Neural crest cell (in vitro differentiated cells): ENCODE data around the gene COG2. TPM values are rescaled to one million over a fixed set of nuclear protein-coding genes. Genes with fewer than 3 reads are reported as not detected.

Source experiments
- DNase-seq: peaks from one replicate; pipeline ENCODE4 v3.0.0; 2021; ENCODE audit warnings: low read depth, mixed read lengths, low spot score
- H3K27ac Mint-ChIP-seq: one replicate; pipeline ENCODE4 v1.8.0; 2021; ENCODE audit warnings: mild to moderate bottlenecking, mixed read lengths; ENCODE audit not compliant: unreplicated experiment
- H3K27me3 Mint-ChIP-seq: 2 replicates; pipeline ENCODE4 v1.8.0; 2021; ENCODE audit warnings: low read depth, mild to moderate bottlenecking, mixed read lengths
- H3K36me3 Mint-ChIP-seq: 2 replicates; pipeline ENCODE4 v1.8.0; 2021; ENCODE audit warnings: low read depth, mild to moderate bottlenecking, mixed read lengths
- H3K4me1 Mint-ChIP-seq: 2 replicates; pipeline ENCODE4 v1.8.0; 2021; ENCODE audit warnings: mixed read lengths
- H3K4me3 Mint-ChIP-seq: one replicate; pipeline ENCODE4 v1.8.0; 2021; ENCODE audit warnings: mild to moderate bottlenecking, mixed read lengths
- H3K9me3 Mint-ChIP-seq: 2 replicates; pipeline ENCODE4 v1.8.0; 2021; ENCODE audit warnings: mixed read lengths
- total RNA-seq: library from RNA; stranded (reverse); gene quantifications from 2 replicates; pipeline ENCODE4 v1.2.1, GENCODE V29; 2021
- TF ChIP-seq, protein P1 (sequence below): fragments of 200-600 bp; sonication (generic); conservative IDR thresholded peaks from 2 replicates; pipeline ENCODE4 v1.5.0; 2021; ENCODE audit warnings: antibody characterized with exemption, mild to moderate bottlenecking

COG2 gene
- total RNA-seq, 1 donor from 2014 or later = 38.2 TPM

DNA sequence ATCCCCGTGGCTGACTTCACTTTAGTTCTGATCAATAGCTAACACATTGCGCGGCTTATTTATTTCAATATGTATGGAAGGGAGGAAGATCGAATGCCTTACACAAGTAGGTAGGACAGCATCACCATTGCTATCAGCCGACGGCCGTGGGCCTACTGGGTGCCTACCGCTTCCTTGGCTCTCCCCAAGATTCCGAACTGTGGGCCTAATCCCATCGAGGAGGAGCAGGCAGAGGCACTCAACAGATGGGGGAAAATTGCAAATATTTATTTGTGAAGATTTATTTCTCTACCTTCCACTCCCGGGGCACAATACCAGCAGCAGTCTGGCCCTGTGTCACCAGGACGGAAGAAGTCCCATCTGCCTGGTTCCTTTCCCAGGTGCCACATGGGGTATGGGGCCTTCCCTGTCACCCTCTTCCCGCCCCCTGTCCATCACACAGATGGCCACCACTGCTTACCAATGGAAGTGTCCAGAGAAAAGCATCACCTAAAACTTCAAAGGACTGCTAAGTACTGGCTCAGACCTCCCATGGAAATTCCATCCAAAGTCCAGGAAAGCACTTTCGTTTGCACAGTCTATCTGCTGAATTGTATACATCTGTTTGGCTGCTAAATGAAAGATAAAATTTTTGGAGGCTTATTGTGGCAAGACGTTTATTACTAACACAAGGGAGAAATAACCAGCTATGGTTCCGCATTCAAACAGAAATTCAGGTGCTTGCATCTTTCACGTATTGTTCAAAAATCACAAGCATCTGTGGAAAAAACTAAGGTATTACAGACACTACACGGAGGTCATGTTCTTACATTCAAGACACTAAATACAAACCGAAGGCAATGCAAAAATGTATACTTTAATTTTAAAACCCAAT lies 59.9 kb downstream of the COG2 start:
- TF ChIP-seq, protein P1, sequence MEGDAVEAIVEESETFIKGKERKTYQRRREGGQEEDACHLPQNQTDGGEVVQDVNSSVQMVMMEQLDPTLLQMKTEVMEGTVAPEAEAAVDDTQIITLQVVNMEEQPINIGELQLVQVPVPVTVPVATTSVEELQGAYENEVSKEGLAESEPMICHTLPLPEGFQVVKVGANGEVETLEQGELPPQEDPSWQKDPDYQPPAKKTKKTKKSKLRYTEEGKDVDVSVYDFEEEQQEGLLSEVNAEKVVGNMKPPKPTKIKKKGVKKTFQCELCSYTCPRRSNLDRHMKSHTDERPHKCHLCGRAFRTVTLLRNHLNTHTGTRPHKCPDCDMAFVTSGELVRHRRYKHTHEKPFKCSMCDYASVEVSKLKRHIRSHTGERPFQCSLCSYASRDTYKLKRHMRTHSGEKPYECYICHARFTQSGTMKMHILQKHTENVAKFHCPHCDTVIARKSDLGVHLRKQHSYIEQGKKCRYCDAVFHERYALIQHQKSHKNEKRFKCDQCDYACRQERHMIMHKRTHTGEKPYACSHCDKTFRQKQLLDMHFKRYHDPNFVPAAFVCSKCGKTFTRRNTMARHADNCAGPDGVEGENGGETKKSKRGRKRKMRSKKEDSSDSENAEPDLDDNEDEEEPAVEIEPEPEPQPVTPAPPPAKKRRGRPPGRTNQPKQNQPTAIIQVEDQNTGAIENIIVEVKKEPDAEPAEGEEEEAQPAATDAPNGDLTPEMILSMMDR = no peak
- Mint-ChIP-seq H3K4me1 (peaks cover 13% of the 10 kb centered on the region), H3K27ac (no peak overlapping the region), H3K36me3 (no peaks in the 10 kb centered on the region), H3K27me3 (no peaks in the 10 kb centered on the region), H3K9me3 (no peaks in the 10 kb centered on the region), H3K4me3 (no peak overlapping the region)
- DNase-seq = no peak

DNA sequence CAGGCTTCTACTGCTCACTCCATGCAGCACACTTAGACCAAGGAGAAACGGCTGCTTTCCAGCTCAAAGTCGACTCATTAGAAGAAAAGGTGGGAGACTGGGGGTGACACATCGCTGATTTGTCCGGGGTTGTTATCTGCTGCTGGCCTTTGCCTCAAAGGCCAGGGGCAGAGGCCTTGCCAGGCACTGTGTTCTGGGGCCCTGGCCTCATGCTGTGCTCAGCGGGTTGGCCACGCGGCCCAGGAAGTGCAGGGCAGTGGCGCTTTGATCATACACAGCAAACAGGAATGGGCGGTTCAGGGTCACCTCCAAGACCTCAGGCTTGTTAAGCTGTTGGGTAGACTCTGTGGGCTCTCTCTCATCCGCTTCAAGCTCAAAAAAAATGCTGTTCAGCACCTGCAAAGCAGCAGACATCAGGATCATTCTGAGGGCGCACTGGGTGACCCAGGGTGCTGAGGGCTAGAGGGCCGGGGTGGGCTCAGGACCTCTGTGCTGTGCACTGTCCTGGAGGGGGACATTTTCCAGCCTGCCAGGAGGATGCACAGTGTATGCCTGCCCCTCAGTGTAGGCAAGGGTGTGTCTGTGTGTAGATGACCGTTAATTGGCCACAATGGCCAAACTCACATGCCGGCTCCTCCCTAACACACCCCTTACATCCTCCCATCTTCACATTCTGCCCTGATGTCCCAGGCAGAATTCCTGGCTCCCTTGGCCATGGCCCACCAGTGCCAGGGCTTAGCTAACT lies 60.8 kb downstream of the COG2 start:
- Mint-ChIP-seq H3K9me3 (no peaks in the 10 kb centered on the region), H3K4me1 (peaks cover 13% of the 10 kb centered on the region), H3K4me3 (no peak overlapping the region), H3K27me3 (no peaks in the 10 kb centered on the region), H3K36me3 (no peaks in the 10 kb centered on the region), H3K27ac (no peak overlapping the region)
- TF ChIP-seq, protein P1 = no peak
- DNase-seq = no peak

DNA sequence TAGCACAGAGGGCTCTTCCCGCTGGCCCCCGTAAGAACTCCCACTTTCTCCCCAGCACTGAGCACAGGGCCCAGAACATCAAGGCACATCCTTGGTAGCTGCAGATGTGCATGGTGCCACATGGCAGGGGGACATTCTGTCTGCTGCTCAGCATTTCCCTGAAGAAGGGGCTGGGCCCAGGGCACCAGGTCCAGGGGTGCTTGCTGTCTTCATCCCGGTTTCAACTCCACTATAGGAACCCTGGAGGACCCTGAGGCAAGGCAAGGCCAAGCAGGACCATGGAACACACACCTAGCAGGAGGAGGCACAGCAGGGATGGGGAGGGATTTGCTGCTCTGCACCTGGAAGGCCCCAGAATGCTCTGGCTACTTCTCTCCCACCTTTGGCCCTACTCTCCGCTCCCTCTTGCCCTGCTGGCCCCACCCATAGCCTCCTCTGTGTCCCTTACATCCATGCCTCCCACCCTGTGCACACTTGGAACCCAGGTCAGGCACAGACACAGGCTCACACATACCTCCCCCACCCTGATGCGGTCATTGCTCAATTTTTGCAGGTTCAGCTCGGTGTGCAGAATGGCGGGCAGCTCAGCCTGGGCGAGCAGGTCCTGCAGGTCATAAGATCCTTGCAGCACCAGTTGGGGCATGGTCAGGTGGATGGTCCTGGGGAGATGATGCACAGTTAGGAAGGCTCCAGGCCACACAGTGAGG lies 61.6 kb downstream of the COG2 start:
- DNase-seq = no peak
- TF ChIP-seq, protein P1 = no peak
- peaks cover 13% of the 10 kb centered on the region for H3K4me1 Mint-ChIP-seq
- no peak overlapping the region for H3K27ac Mint-ChIP-seq
- no peaks in the 10 kb centered on the region for H3K27me3 Mint-ChIP-seq
- H3K36me3 Mint-ChIP-seq = no peaks in the 10 kb centered on the region
- no peak overlapping the region for H3K4me3 Mint-ChIP-seq
- H3K9me3 Mint-ChIP-seq = no peaks in the 10 kb centered on the region

DNA sequence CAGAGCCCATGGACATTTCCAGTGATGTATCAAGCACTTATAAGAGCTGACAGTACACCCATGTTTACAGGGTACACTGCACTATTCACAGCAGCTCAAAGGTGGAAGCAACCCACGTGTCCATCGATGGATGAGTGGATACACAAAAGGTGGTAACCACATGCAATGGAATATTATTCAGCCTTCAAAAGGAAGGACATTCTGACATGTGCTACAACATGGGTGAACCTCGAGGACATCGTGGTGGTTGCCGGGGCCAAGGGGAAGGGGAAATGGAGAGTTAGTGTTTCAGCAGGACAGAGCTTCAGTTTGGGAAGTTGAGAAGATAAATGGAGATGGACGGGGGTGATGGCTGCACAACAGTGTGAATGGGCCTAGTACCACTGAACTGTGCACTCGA lies 62.5 kb downstream of the COG2 start:
- DNase-seq = no peak

More for the DNA sequence above, 62.5 kb downstream of the COG2 start:
- H3K27ac Mint-ChIP-seq = no peak overlapping the region
- H3K27me3 Mint-ChIP-seq = no peaks in the 10 kb centered on the region
- TF ChIP-seq, protein P1 = no peak
- H3K4me3 Mint-ChIP-seq = no peak overlapping the region
- H3K4me1 Mint-ChIP-seq = peaks cover 13% of the 10 kb centered on the region
- no peaks in the 10 kb centered on the region for H3K9me3 Mint-ChIP-seq
- no peaks in the 10 kb centered on the region for H3K36me3 Mint-ChIP-seq
